K562 (cell line): ENCODE results near the gene ODAM. TPM values are rescaled to one million over a fixed set of nuclear protein-coding genes. Genes with fewer than 3 reads are reported as not detected.

ENCODE experiments used
- ATAC-seq: fragments of 200-7000 bp; cut with Tn5 transposase; 3 replicates; pipeline ENCODE4 v1.9.1; 2020; ENCODE audit warnings: moderate library complexity
- BruUV-seq: library from RNA; stranded (reverse); fragments of 400-500 nt; replicated peaks from 2 replicates; lab custom pipeline; 2021; lab: Mats Ljungman, UMichigan
- CTCF ChIA-PET: fragments of 300-600 bp; formaldehyde crosslinking; extraction: SDS; loops from one replicate; lab custom pipeline; 2021; ENCODE audit warnings: low intra/inter-chr PET ratio; lab: Yijun Ruan, JAX
- POLR2A ChIA-PET: fragments of 300-600, 350-650 bp; sonication (Branson Sonifier 250); formaldehyde crosslinking; extraction: SDS; loops from one replicate; lab custom pipeline; 2021; ENCODE audit warnings: antibody characterized with exemption, inconsistent platforms; lab: Yijun Ruan, JAX
- DNase-seq, 4 experiments: peaks; one replicate each; pipeline versions ENCODE4 v3.0.0 to v3.0.0-alpha.2; 2011 to 2018; ENCODE audit warnings: low spot score in 3 of 4, mixed read lengths in 3 of 4; ENCODE audit errors: extremely low read depth in 1 of 4
- FAIRE-seq: peaks from 2 replicates; lab custom pipeline; 2011; peaks lifted over from hg19 to GRCh38; lab: Jason Lieb, UNC
- H2AFZ ChIP-seq: 2 replicates; pipeline ENCODE4 v1.6.0; 2011; ENCODE audit warnings: low read depth, low read length, control low read depth, inconsistent platforms
- H3K27ac ChIP-seq: fragments of 200-600 bp; 3 replicates; pipeline ENCODE4 v1.8.0; 2011; ENCODE audit warnings: low read depth, mild to moderate bottlenecking, control low read depth, inconsistent platforms, low read length, moderate library complexity, mixed read lengths; ENCODE audit errors: extremely low read depth
- H3K27me3 ChIP-seq, 2 experiments: fragments of 300-600 bp in 1 of 2; 2 replicates in 1 of 2; 3 replicates in 1 of 2; pipeline versions ENCODE4 v1.6.0 to v1.8.0; 2011; ENCODE audit warnings: inconsistent platforms in 2 of 2, low read length in 2 of 2, mild to moderate bottlenecking in 1 of 2, mixed read lengths in 1 of 2, moderate library complexity in 1 of 2; ENCODE audit not compliant: control insufficient read depth in 2 of 2, insufficient read depth in 2 of 2
- H3K36me3 ChIP-seq: fragments of 300-600 bp; 3 replicates; pipeline ENCODE4 v1.8.0; 2011; ENCODE audit warnings: mild to moderate bottlenecking, low read length, inconsistent platforms; ENCODE audit not compliant: control insufficient read depth, insufficient read depth
- H3K4me1 ChIP-seq, 2 experiments: fragments of 200-600 bp in 1 of 2; replicated peaks in 1 of 2; 2 replicates in 1 of 2; 3 replicates in 1 of 2; pipeline versions ENCODE4 v1.5.1 to v1.8.0; 2011; ENCODE audit warnings: inconsistent platforms in 2 of 2, low read length in 2 of 2, mild to moderate bottlenecking in 1 of 2, mixed read lengths in 1 of 2, moderate library complexity in 1 of 2; ENCODE audit not compliant: control insufficient read depth in 2 of 2, insufficient read depth in 2 of 2
- H3K4me2 ChIP-seq: 2 replicates; pipeline ENCODE4 v1.6.1; 2011; ENCODE audit warnings: low read length, control low read depth, inconsistent platforms, mixed read lengths; ENCODE audit not compliant: insufficient read depth
- H3K4me3 ChIP-seq: fragments of 200-600 bp; sonication (generic), shearing (Covaris generic); 2 replicates; pipeline ENCODE4 v1.5.1; 2016; ENCODE audit warnings: control low read depth, inconsistent platforms
- H3K79me2 ChIP-seq: fragments of 200-600 bp; 3 replicates; pipeline ENCODE4 v1.8.0; 2011; ENCODE audit warnings: low read length, inconsistent platforms; ENCODE audit not compliant: control insufficient read depth, insufficient read depth
- H3K9ac ChIP-seq, 2 experiments: 2 replicates each; pipeline versions ENCODE4 v1.6.0 to v1.6.1; 2011; ENCODE audit warnings: low read depth in 2 of 2, low read length in 2 of 2, control low read depth in 1 of 2, inconsistent platforms in 1 of 2, mild to moderate bottlenecking in 1 of 2, mixed read lengths in 1 of 2; ENCODE audit not compliant: insufficient read depth in 1 of 2
- H3K9me1 ChIP-seq: one replicate; pipeline ENCODE4 v1.6.0; 2011; ENCODE audit warnings: inconsistent platforms, mild to moderate bottlenecking, low read length, moderate library complexity; ENCODE audit not compliant: control insufficient read depth, insufficient read depth
- H3K9me3 ChIP-seq: replicated peaks from 2 replicates; pipeline ENCODE4 v1.5.1; 2011; ENCODE audit warnings: low read depth, low read length, inconsistent platforms; ENCODE audit not compliant: control insufficient read depth, insufficient read depth
- H4K20me1 ChIP-seq: replicated peaks from 2 replicates; pipeline ENCODE4 v1.6.1; 2011; ENCODE audit warnings: low read length, inconsistent platforms, mixed read lengths; ENCODE audit not compliant: control insufficient read depth, insufficient read depth
- CC2D1A ChIP-seq: fragments of 450-650 bp; IDR thresholded peaks from 2 replicates; pipeline ENCODE4 v1.6.1; 2017; ENCODE audit warnings: mild to moderate bottlenecking
- DACH1 ChIP-seq: fragments of 450-650 bp; IDR thresholded peaks from 2 replicates; pipeline ENCODE4 v1.6.1; 2018; ENCODE audit not compliant: partially characterized antibody
- GMEB1 ChIP-seq: fragments of 250-450 bp; sonication (Bioruptor Pico); IDR thresholded peaks from 2 replicates; pipeline ENCODE4 v1.4.0; 2020; ENCODE audit warnings: mild to moderate bottlenecking
- KLF16 ChIP-seq: IDR thresholded peaks from 2 replicates; pipeline ENCODE4 v1.6.1; 2016; ENCODE audit warnings: antibody characterized with exemption
- KLF6 ChIP-seq: fragments of 250-450 bp; sonication (Bioruptor Pico); IDR thresholded peaks from 2 replicates; pipeline ENCODE4 v1.4.0; 2020; ENCODE audit warnings: mild to moderate bottlenecking, moderate library complexity, borderline replicate concordance
- MCM3 ChIP-seq: fragments of 450-650 bp; IDR thresholded peaks from 2 replicates; pipeline ENCODE4 v1.6.1; 2016
- MTF1 ChIP-seq: fragments of 250-450 bp; sonication (Bioruptor Pico); IDR thresholded peaks from 2 replicates; pipeline ENCODE4 v1.9.0; 2021; ENCODE audit warnings: moderate library complexity, mild to moderate bottlenecking, inconsistent platforms, borderline replicate concordance
- PPARD ChIP-seq: fragments of 250-450 bp; sonication (Bioruptor Pico); IDR thresholded peaks from 2 replicates; pipeline ENCODE4 v1.8.0; 2022; ENCODE audit warnings: inconsistent platforms, mild to moderate bottlenecking, moderate library complexity
- RCOR1 ChIP-seq, 2 experiments: IDR thresholded peaks; 2 replicates each; pipeline ENCODE4 v1.6.1; 2012; ENCODE audit warnings: low read depth in 2 of 2, low read length in 2 of 2, borderline replicate concordance in 1 of 2, improper control_type of control experiment in 1 of 2
- RFX1 ChIP-seq: fragments of 450-650 bp; IDR thresholded peaks from 2 replicates; pipeline ENCODE4 v1.6.1; 2016; ENCODE audit warnings: mild to moderate bottlenecking, moderate library complexity
- THAP12 ChIP-seq: fragments of 250-450 bp; sonication (Bioruptor Pico); IDR thresholded peaks from 2 replicates; pipeline ENCODE4 v1.9.0; 2021; ENCODE audit warnings: mild to moderate bottlenecking, inconsistent platforms
- ZC3H4 ChIP-seq: sonication (generic); formaldehyde crosslinking; IDR thresholded peaks from 2 replicates; pipeline ENCODE4 v1.9.0; 2021; ENCODE audit warnings: missing genetic modification reagents, borderline replicate concordance
- ZNF121 ChIP-seq: sonication (generic); formaldehyde crosslinking; conservative IDR thresholded peaks from 2 replicates; pipeline ENCODE4 v1.8.0; 2022; ENCODE audit warnings: missing genetic modification reagents
- ZNF277 ChIP-seq: fragments of 250-450 bp; sonication (Bioruptor Pico); IDR thresholded peaks from 2 replicates; pipeline ENCODE4 v1.8.0; 2022; ENCODE audit warnings: inconsistent platforms, mild to moderate bottlenecking, moderate library complexity, borderline replicate concordance
- WGBS: fragments of 100-300 bp; shearing (Covaris generic); methylation state at CpG from one replicate; pipeline ENCODE4 v1.1.6; 2016; ENCODE audit warnings: low coverage, mixed read lengths; ENCODE audit not compliant: insufficient coverage; ENCODE audit errors: missing lambda C conversion rate; 5-methylcytosine and 5-hydroxymethylcytosine counted together
- in situ Hi-C: fragments of 300-500 bp; cut with MboI; formaldehyde crosslinking; loops from 4 replicates; pipeline ENCODE4 v1.15.0; 2018; ENCODE audit warnings: inconsistent platforms, mixed read lengths
- intact Hi-C: fragments of 100-400 bp; cut with micrococcal nuclease; formaldehyde crosslinking; loops from 2 replicates; pipeline ENCODE4 v1.14.2; 2022
- polyA plus RNA-seq, 8 experiments: library from polyadenylated mRNA; depleted of rRNA in 4 of 8; stranded (reverse) in 5 of 8; unstranded in 3 of 8; fragments of >200 nt; fragmentation: Nextera tagmentation in 2 of 8; fragmentation: Illumina TruSeq in 1 of 8; extraction: Ambion mirVana in 2 of 8; extraction: Trizol in 1 of 8; gene quantifications; 2 replicates each; pipeline versions ENCODE4 v1.2.1 to v1.2.3, GENCODE V29; 2011 to 2014; ENCODE audit warnings: inconsistent platforms in 1 of 8, missing spikeins in 1 of 8
- total RNA-seq, 7 experiments: library from RNA; depleted of rRNA in 6 of 7; stranded (reverse); fragments of >200 nt in 6 of 7; fragmentation: Illumina TruSeq in 2 of 7; extraction: Trizol in 2 of 7; gene quantifications; 2 replicates each; pipeline versions ENCODE4 v1.2.1 to v1.2.3, GENCODE V29; 2011 to 2021; ENCODE audit warnings: low replicate concordance in 1 of 7
- TF ChIP-seq, protein P1 (sequence below): fragments of 450-650 bp; formaldehyde crosslinking; IDR thresholded peaks from 2 replicates; pipeline ENCODE4 v1.4.0; 2022; ENCODE audit warnings: missing genetic modification characterization
- TF ChIP-seq, protein P2 (sequence below): sonication (generic); formaldehyde crosslinking; IDR thresholded peaks from 2 replicates; pipeline ENCODE4 v1.4.0; 2020; ENCODE audit warnings: mild to moderate bottlenecking, missing genetic modification reagents

Gene ODAM
- total and polyA plus RNA-seq, 9 of the 15 experiments (the other 6 are each of a cell fraction or from before 2014, with no cell fraction given) = not detected

- no TSS peak for BruUV-seq
- TF ChIP-seq CC2D1A (no peak), ZNF277 (CRISPR knock-in tag) (no peak), MTF1 (no peak), KLF6 (CRISPR knock-in tag) (no peak), DACH1 (no peak), PPARD (no peak), RCOR1 (IDR thresholded peaks at IDR 0.05; ENCODE audit: borderline replicate concordance in 1 of 2, low read depth in 2 of 2, low read length in 2 of 2) (no peak), ZC3H4 (CRISPR knock-in tag) (no peak), KLF16 (no peak), GMEB1 (CRISPR knock-in tag) (no peak), ZNF121 (CRISPR knock-in tag) (no peak), MCM3 (no peak), RFX1 (no peak), THAP12 (CRISPR knock-in tag) (no peak)
- TF ChIP-seq, protein P1, sequence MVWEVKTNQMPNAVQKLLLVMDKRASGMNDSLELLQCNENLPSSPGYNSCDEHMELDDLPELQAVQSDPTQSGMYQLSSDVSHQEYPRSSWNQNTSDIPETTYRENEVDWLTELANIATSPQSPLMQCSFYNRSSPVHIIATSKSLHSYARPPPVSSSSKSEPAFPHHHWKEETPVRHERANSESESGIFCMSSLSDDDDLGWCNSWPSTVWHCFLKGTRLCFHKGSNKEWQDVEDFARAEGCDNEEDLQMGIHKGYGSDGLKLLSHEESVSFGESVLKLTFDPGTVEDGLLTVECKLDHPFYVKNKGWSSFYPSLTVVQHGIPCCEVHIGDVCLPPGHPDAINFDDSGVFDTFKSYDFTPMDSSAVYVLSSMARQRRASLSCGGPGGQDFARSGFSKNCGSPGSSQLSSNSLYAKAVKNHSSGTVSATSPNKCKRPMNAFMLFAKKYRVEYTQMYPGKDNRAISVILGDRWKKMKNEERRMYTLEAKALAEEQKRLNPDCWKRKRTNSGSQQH (CRISPR knock-in tag) = no peak
- TF ChIP-seq, protein P2, sequence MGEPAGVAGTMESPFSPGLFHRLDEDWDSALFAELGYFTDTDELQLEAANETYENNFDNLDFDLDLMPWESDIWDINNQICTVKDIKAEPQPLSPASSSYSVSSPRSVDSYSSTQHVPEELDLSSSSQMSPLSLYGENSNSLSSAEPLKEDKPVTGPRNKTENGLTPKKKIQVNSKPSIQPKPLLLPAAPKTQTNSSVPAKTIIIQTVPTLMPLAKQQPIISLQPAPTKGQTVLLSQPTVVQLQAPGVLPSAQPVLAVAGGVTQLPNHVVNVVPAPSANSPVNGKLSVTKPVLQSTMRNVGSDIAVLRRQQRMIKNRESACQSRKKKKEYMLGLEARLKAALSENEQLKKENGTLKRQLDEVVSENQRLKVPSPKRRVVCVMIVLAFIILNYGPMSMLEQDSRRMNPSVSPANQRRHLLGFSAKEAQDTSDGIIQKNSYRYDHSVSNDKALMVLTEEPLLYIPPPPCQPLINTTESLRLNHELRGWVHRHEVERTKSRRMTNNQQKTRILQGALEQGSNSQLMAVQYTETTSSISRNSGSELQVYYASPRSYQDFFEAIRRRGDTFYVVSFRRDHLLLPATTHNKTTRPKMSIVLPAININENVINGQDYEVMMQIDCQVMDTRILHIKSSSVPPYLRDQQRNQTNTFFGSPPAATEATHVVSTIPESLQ (CRISPR knock-in tag) = no peak
Observed at GRCh38 chr4:70187216-70187615, 8.3 kb upstream of the ODAM start.

More at GRCh38 chr4:70187216-70187615, 8.3 kb upstream of the ODAM start:
- no peaks in the 10 kb centered on the region for H3K36me3 ChIP-seq
- no peaks in the 10 kb centered on the region for H3K9me1 ChIP-seq
- POLR2A ChIA-PET = no interaction called here
- WGBS = 7% methylated on average over 1 of the region's 1 CpG
- H4K20me1 ChIP-seq = no peaks in the 10 kb centered on the region
- H3K27me3 ChIP-seq = no peaks in the 10 kb centered on the region
- ATAC-seq = no peak
- no peak for FAIRE-seq
- no peak overlapping the region for H3K27ac ChIP-seq
- no peaks in the 10 kb centered on the region for H3K9me3 ChIP-seq
- no peak overlapping the region for H3K4me3 ChIP-seq
- intact Hi-C loops = no loop called here
- no peaks in the 10 kb centered on the region for H3K79me2 ChIP-seq
- CTCF ChIA-PET = no interaction called here
- no peaks in the 10 kb centered on the region for H3K4me1 ChIP-seq
- DNase-seq = no peak
- H2AFZ ChIP-seq = no peak overlapping the region
- no peak overlapping the region for H3K9ac ChIP-seq
- H3K4me2 ChIP-seq = no peak overlapping the region
- in situ Hi-C loops = no loop called here
